ENCODE data around the gene TBXAS1.
"Not testable (repeated sequence)": the region's sequence is repeated elsewhere in the genome, so short reads cannot be mapped to it uniquely, and the experiment has no call there.

Gene TBXAS1

DNA sequence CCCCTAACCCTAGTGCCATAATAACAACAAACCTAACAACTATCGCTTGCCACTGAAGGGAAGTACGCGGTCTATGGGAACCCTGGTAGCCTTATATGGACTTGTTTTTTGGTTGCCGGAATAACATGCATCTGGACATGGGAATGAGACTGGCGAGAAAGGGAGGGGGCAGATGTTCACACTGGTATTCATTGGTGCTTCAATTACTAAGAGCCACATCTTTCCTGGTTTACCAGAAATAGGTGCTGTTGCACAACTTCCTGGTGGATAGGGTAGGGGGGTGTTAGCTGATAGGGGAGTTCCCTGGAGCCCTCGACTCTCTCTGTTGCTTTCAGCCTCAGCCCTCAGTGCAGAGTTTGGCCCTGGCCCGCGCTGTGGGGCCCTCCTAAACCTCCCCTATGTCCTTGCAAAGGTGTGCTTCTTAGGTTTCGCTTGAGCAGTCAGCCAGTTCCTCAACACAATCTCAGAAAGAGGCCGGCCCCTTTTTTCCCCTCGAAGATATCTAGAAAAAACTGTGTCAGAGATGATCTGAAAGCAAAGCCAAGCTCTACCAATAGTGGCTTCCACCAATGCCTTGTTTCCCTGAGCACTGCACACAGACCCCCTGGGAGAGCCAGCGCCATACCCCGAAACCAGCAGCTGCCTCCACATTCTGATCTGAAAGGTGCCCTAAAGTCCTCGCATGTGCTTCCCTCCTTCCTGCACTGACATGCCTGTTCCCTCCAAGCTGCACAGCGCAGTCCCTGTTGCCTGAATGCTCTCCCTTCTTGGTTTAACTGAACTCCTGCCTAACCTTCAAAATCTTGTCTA, 13.5 kb downstream of the TBXAS1 start:
- Histone ChIP-seq H3K4me1 (ENCODE audit: control insufficient read depth, insufficient read depth, low read length) (no peaks in the 10 kb centered on the region), H3K9me3 (ENCODE audit: control insufficient read depth, insufficient read depth, low read depth, low read length) (no peaks in the 10 kb centered on the region), H3K36me3 (ENCODE audit: control insufficient read depth in 2 of 2, insufficient read depth in 1 of 2, low read length in 2 of 2) (no peaks in the 10 kb centered on the region), H3K27ac (ENCODE audit: extremely low read depth, low read depth, low read length) (no peak overlapping the region), H3K4me3 (ENCODE audit: low read depth, low read length) (no peak overlapping the region)
- POLR2A ChIA-PET = no interaction called here
- CTCF ChIA-PET = no interaction called here
- TF ChIP-seq ZNF324 (tag by site-specific recombination; IDR thresholded peaks at IDR 0.05) (no peak), ZNF596 (tag by site-specific recombination; IDR thresholded peaks at IDR 0.05) (no peak), FEZF1 (tag by site-specific recombination; IDR thresholded peaks at IDR 0.05) (no peak), ZNF350 (tag by site-specific recombination; IDR thresholded peaks at IDR 0.05) (no peak), ZNF239 (tag by site-specific recombination; IDR thresholded peaks at IDR 0.05) (no peak)

DNA sequence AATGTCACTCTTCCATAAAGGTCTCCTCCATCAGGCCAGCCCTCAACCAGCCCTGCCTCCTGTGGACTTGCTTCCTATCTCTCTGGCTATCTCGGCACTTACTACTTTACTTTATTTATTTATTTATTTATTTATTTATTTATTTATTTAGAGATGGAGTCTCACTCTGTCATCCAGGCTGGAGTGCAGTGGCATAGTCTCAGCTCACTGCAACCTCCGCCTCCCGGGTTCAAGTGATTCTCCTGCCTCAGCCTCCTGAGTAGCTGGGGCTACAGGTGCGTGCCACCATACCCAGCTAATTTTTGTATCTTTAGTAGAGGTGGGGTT, 14.1 kb downstream of the TBXAS1 start:
- CTCF ChIA-PET; H3K9me3 ChIP-seq (ENCODE audit: control insufficient read depth, insufficient read depth, low read depth, low read length); H3K4me3 ChIP-seq (ENCODE audit: low read depth, low read length); POLR2A ChIA-PET; H3K4me1 ChIP-seq (ENCODE audit: control insufficient read depth, insufficient read depth, low read length); H3K36me3 ChIP-seq (ENCODE audit: control insufficient read depth in 2 of 2, insufficient read depth in 1 of 2, low read length in 2 of 2); H3K27ac ChIP-seq (ENCODE audit: extremely low read depth, low read depth, low read length): not testable (repeated sequence)
- 0 out of 2 replicates have a peak, but pooled peaks have one; percentile 33 for TF ChIP-seq ZNF558 (tag by site-specific recombination; IDR thresholded peaks at IDR 0.05)
- TF ChIP-seq ZNF433 (tag by site-specific recombination; IDR thresholded peaks at IDR 0.05; ENCODE audit: low read depth) = 0 out of 2 replicates have a peak, but pooled peaks have one; percentile 28
- TF ChIP-seq ZNF202 (tag by site-specific recombination; IDR thresholded peaks at IDR 0.05; ENCODE audit: borderline replicate concordance) = 0 out of 2 replicates have a peak, but pooled peaks have one; percentile 27
- peak; percentile 24; the same call in 1 of the 2 replicates for TF ChIP-seq ZNF140 (tag by site-specific recombination; IDR thresholded peaks at IDR 0.05)
- peak; percentile 61; the same call in 1 of the 2 replicates for TF ChIP-seq ZNF394 (tag by site-specific recombination; IDR thresholded peaks at IDR 0.05; ENCODE audit: borderline replicate concordance)
- peak; percentile 36 for TF ChIP-seq ZNF555 (tag by site-specific recombination; conservative IDR thresholded peaks at IDR 0.05)
- TF ChIP-seq, protein P1, sequence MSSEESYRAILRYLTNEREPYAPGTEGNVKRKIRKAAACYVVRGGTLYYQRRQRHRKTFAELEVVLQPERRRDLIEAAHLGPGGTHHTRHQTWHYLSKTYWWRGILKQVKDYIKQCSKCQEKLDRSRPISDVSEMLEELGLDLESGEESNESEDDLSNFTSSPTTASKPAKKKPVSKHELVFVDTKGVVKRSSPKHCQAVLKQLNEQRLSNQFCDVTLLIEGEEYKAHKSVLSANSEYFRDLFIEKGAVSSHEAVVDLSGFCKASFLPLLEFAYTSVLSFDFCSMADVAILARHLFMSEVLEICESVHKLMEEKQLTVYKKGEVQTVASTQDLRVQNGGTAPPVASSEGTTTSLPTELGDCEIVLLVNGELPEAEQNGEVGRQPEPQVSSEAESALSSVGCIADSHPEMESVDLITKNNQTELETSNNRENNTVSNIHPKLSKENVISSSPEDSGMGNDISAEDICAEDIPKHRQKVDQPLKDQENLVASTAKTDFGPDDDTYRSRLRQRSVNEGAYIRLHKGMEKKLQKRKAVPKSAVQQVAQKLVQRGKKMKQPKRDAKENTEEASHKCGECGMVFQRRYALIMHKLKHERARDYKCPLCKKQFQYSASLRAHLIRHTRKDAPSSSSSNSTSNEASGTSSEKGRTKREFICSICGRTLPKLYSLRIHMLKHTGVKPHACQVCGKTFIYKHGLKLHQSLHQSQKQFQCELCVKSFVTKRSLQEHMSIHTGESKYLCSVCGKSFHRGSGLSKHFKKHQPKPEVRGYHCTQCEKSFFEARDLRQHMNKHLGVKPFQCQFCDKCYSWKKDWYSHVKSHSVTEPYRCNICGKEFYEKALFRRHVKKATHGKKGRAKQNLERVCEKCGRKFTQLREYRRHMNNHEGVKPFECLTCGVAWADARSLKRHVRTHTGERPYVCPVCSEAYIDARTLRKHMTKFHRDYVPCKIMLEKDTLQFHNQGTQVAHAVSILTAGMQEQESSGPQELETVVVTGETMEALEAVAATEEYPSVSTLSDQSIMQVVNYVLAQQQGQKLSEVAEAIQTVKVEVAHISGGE (tag by site-specific recombination; conservative IDR thresholded peaks at IDR 0.05; ENCODE audit: low read depth) = peak; percentile 46; the same call in 1 of the 2 replicates
- TF ChIP-seq ZBTB8A (tag by site-specific recombination; IDR thresholded peaks at IDR 0.05) = 0 out of 2 replicates have a peak, but pooled peaks have one; percentile 17
- peak; percentile 46 for TF ChIP-seq ZNF426 (tag by site-specific recombination; IDR thresholded peaks at IDR 0.05)

DNA sequence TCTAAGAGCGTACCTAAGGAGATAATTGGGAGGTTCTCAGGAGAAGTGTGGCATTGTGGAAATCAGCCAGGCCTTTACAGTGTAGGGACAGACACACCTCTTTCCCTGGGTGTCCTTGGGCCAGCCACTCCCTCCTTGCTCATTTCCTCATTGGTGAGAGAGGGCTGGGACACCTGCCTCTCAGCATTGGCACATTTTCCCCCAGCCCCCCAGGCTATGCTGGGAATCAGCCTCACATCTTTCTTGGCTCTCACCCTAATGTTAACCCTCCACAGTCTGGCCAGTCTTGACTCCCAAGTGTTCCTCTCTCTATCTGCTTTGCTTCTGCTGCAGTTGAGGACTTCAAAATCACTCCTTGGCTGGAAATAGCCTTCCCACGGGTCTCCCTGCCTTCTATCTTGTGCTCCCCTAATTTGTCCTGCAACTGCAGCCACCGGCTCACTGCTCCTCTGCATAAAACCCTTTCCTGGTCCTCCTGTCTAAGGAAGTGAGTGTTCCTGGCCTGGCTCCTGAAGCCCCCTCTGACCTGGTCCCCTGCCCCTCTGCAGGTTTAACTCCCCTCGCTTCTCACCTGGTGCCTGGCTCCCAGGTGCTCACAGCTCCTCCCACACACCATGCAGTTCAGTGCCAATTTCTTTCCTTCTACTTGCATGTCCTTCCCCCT, 15.8 kb downstream of the TBXAS1 start:
- TF ChIP-seq, protein P2, sequence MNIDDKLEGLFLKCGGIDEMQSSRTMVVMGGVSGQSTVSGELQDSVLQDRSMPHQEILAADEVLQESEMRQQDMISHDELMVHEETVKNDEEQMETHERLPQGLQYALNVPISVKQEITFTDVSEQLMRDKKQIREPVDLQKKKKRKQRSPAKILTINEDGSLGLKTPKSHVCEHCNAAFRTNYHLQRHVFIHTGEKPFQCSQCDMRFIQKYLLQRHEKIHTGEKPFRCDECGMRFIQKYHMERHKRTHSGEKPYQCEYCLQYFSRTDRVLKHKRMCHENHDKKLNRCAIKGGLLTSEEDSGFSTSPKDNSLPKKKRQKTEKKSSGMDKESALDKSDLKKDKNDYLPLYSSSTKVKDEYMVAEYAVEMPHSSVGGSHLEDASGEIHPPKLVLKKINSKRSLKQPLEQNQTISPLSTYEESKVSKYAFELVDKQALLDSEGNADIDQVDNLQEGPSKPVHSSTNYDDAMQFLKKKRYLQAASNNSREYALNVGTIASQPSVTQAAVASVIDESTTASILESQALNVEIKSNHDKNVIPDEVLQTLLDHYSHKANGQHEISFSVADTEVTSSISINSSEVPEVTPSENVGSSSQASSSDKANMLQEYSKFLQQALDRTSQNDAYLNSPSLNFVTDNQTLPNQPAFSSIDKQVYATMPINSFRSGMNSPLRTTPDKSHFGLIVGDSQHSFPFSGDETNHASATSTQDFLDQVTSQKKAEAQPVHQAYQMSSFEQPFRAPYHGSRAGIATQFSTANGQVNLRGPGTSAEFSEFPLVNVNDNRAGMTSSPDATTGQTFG (tag by site-specific recombination; IDR thresholded peaks at IDR 0.05; ENCODE audit: borderline replicate concordance) = no peak
- no peak for TF ChIP-seq OVOL3 (tag by site-specific recombination; IDR thresholded peaks at IDR 0.05)
- TF ChIP-seq, protein P3, sequence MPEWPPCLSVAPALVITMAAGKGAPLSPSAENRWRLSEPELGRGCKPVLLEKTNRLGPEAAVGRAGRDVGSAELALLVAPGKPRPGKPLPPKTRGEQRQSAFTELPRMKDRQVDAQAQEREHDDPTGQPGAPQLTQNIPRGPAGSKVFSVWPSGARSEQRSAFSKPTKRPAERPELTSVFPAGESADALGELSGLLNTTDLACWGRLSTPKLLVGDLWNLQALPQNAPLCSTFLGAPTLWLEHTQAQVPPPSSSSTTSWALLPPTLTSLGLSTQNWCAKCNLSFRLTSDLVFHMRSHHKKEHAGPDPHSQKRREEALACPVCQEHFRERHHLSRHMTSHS (tag by site-specific recombination; IDR thresholded peaks at IDR 0.05) = no peak
- Histone ChIP-seq H3K4me1 (ENCODE audit: control insufficient read depth, insufficient read depth, low read length) (no peaks in the 10 kb centered on the region), H3K36me3 (ENCODE audit: control insufficient read depth in 2 of 2, insufficient read depth in 1 of 2, low read length in 2 of 2) (no peaks in the 10 kb centered on the region)

More for the DNA sequence above, 15.8 kb downstream of the TBXAS1 start:
- H3K27ac ChIP-seq (ENCODE audit: extremely low read depth, low read depth, low read length) = no peak overlapping the region
- no peaks in the 10 kb centered on the region for H3K9me3 ChIP-seq (ENCODE audit: control insufficient read depth, insufficient read depth, low read depth, low read length)
- H3K4me3 ChIP-seq (ENCODE audit: low read depth, low read length) = no peak overlapping the region
- POLR2A ChIA-PET = no interaction called here
- CTCF ChIA-PET = interaction anchor here (0.6 kb wide), 1 partner anchor 20 kb away, joined by 3 read pairs; no protein-coding TSS in a partner anchor
